IMR-90 (cell line): ENCODE results near the gene HYAL3. TPM values are rescaled to one million over a fixed set of nuclear protein-coding genes. Genes with fewer than 3 reads are reported as not detected.

Experiments
- ATAC-seq: fragments of 200-7000 bp; cut with Tn5 transposase; 2 replicates; pipeline ENCODE4 v1.9.1; 2020; ENCODE audit warnings: low read depth, mild to moderate bottlenecking, moderate library complexity
- BruUV-seq: library from RNA; stranded (reverse); fragments of 400-500 nt; replicated peaks from 2 replicates; lab custom pipeline; 2021; lab: Mats Ljungman, UMichigan
- CTCF ChIA-PET: fragments of 300-600 bp; formaldehyde crosslinking; extraction: SDS; loops from one replicate; lab custom pipeline; 2021; ENCODE audit warnings: antibody characterized with exemption; lab: Yijun Ruan, JAX
- POLR2A ChIA-PET: fragments of 300-600 bp; sonication (Branson Sonifier 250); formaldehyde crosslinking; loops from one replicate; lab custom pipeline; 2022; ENCODE audit warnings: antibody characterized with exemption; ENCODE audit not compliant: unreplicated experiment; lab: Charles Lee
- DNase-seq: peaks from one replicate; pipeline ENCODE4 v3.0.0; 2013
- H2AFZ ChIP-seq: replicated peaks from 2 replicates; pipeline ENCODE3; 2013; ENCODE audit warnings: low read length, mild to moderate bottlenecking; ENCODE audit not compliant: poor library complexity
- H2AK5ac ChIP-seq: 2 replicates; pipeline ENCODE4 v1.6.1; 2013; ENCODE audit warnings: low read depth, low read length, inconsistent platforms
- H2AK9ac ChIP-seq: replicated peaks from 2 replicates; pipeline ENCODE3; 2013; ENCODE audit warnings: mild to moderate bottlenecking, low read depth, low read length, moderate library complexity; ENCODE audit not compliant: poor library complexity
- H2BK120ac ChIP-seq: 2 replicates; pipeline ENCODE4 v1.6.1; 2013; ENCODE audit warnings: low read depth, low read length, inconsistent platforms
- H2BK15ac ChIP-seq: 3 replicates; pipeline ENCODE4 v1.6.1; 2013; ENCODE audit warnings: low read depth, low read length, inconsistent platforms
- H2BK20ac ChIP-seq: 2 replicates; pipeline ENCODE4 v1.6.1; 2013; ENCODE audit warnings: low read depth, mild to moderate bottlenecking, inconsistent platforms, low read length, moderate library complexity
- H2BK5ac ChIP-seq: 2 replicates; pipeline ENCODE4 v1.6.1; 2013; ENCODE audit warnings: mild to moderate bottlenecking, low read depth, low read length, inconsistent platforms; ENCODE audit not compliant: poor library complexity, severe bottlenecking
- H3K14ac ChIP-seq: replicated peaks from 2 replicates; pipeline ENCODE4 v1.6.1; 2013; ENCODE audit warnings: low read depth, low read length, inconsistent platforms
- H3K18ac ChIP-seq: 2 replicates; pipeline ENCODE4 v1.6.1; 2013; ENCODE audit warnings: low read depth, low read length, control low read depth
- H3K23ac ChIP-seq: 2 replicates; pipeline ENCODE4 v1.6.1; 2013; ENCODE audit warnings: low read depth, low read length, inconsistent platforms
- H3K27ac ChIP-seq: 2 replicates; pipeline ENCODE4 v1.5.1; 2013; ENCODE audit warnings: mild to moderate bottlenecking, control low read depth, low read length; ENCODE audit not compliant: insufficient read depth
- H3K27me3 ChIP-seq: 2 replicates; pipeline ENCODE4 v1.6.1; 2013; ENCODE audit warnings: low read length; ENCODE audit not compliant: control insufficient read depth, insufficient read depth
- H3K36me3 ChIP-seq: 2 replicates; pipeline ENCODE4 v1.6.1; 2013; ENCODE audit warnings: low read length, mixed read lengths; ENCODE audit not compliant: control insufficient read depth, insufficient read depth
- H3K4ac ChIP-seq: 2 replicates; pipeline ENCODE4 v1.6.1; 2013; ENCODE audit warnings: low read depth, low read length, inconsistent platforms
- H3K4me1 ChIP-seq: 2 replicates; pipeline ENCODE4 v1.6.1; 2013; ENCODE audit warnings: low read length, mixed read lengths; ENCODE audit not compliant: control insufficient read depth, insufficient read depth
- H3K4me2 ChIP-seq: 2 replicates; pipeline ENCODE4 v1.6.1; 2013; ENCODE audit warnings: low read depth, mild to moderate bottlenecking, control low read depth, low read length, moderate library complexity
- H3K4me3 ChIP-seq: 2 replicates; pipeline ENCODE4 v1.5.1; 2013; ENCODE audit warnings: low read depth, mild to moderate bottlenecking, control low read depth, low read length, moderate library complexity; ENCODE audit not compliant: insufficient read depth
- H3K56ac ChIP-seq: 2 replicates; pipeline ENCODE4 v1.6.1; 2013; ENCODE audit warnings: low read length, inconsistent platforms; ENCODE audit not compliant: insufficient read depth; ENCODE audit errors: extremely low read depth
- H3K79me1 ChIP-seq, 2 experiments: 2 replicates each; pipeline ENCODE4 v1.6.1; 2013; ENCODE audit warnings: low read length in 2 of 2, inconsistent platforms in 1 of 2, low read depth in 1 of 2
- H3K9ac ChIP-seq: 2 replicates; pipeline ENCODE4 v1.6.1; 2013; ENCODE audit warnings: low read depth, low read length, control low read depth
- H3K9me1 ChIP-seq: 2 replicates; pipeline ENCODE4 v1.6.1; 2013; ENCODE audit warnings: low read length, inconsistent platforms; ENCODE audit not compliant: insufficient read depth
- H3K9me3 ChIP-seq: 2 replicates; pipeline ENCODE4 v1.6.1; 2013; ENCODE audit warnings: low read length; ENCODE audit not compliant: control insufficient read depth, insufficient read depth
- H4K20me1 ChIP-seq: 2 replicates; pipeline ENCODE4 v1.6.1; 2013; ENCODE audit warnings: low read length, inconsistent platforms; ENCODE audit not compliant: insufficient read depth
- H4K5ac ChIP-seq: 2 replicates; pipeline ENCODE4 v1.6.1; 2013; ENCODE audit warnings: mild to moderate bottlenecking, low read depth, low read length, control low read depth
- H4K8ac ChIP-seq, 2 experiments: 2 replicates each; pipeline ENCODE4 v1.6.1; 2013; ENCODE audit warnings: low read depth in 2 of 2, low read length in 2 of 2, control low read depth in 1 of 2, inconsistent platforms in 1 of 2
- H4K91ac ChIP-seq: 2 replicates; pipeline ENCODE4 v1.6.1; 2013; ENCODE audit warnings: low read depth, low read length, inconsistent platforms; ENCODE audit not compliant: insufficient read depth
- BHLHE40 ChIP-seq: fragments of 150-350 bp; IDR thresholded peaks from 2 replicates; pipeline ENCODE4 v1.6.1; 2016; ENCODE audit warnings: mild to moderate bottlenecking, low read depth, low read length
- CEBPB ChIP-seq: IDR thresholded peaks from 2 replicates; pipeline ENCODE4 v1.6.1; 2012; ENCODE audit warnings: low read depth, low read length, improper control_type of control experiment
- CHD1 ChIP-seq: IDR thresholded peaks from 2 replicates; pipeline ENCODE4 v1.6.1; 2012; ENCODE audit warnings: low read depth, low read length, improper control_type of control experiment
- MAFK ChIP-seq: IDR thresholded peaks from 2 replicates; pipeline ENCODE4 v1.6.1; 2012; ENCODE audit warnings: low read depth, low read length, improper control_type of control experiment
- MAZ ChIP-seq: IDR thresholded peaks from 2 replicates; pipeline ENCODE4 v1.6.1; 2012; ENCODE audit warnings: low read depth, mild to moderate bottlenecking, low read length, improper control_type of control experiment, moderate library complexity, borderline replicate concordance
- MXI1 ChIP-seq: IDR thresholded peaks from 2 replicates; pipeline ENCODE4 v1.6.1; 2012; ENCODE audit warnings: low read depth, mild to moderate bottlenecking, low read length, moderate library complexity, borderline replicate concordance
- POLR2A ChIP-seq: IDR thresholded peaks from 2 replicates; pipeline ENCODE4 v1.6.1; 2012; ENCODE audit warnings: mild to moderate bottlenecking, low read depth, low read length
- RAD21 ChIP-seq: IDR thresholded peaks from 2 replicates; pipeline ENCODE4 v1.6.1; 2012; ENCODE audit warnings: low read length, improper control_type of control experiment
- WGBS, 2 experiments: methylation state at CpG; one replicate each; pipeline versions ENCODE4 v1.1.5 to v1.1.7; 2013; ENCODE audit warnings: missing lambda C conversion rate in 2 of 2; ENCODE audit not compliant: insufficient read length in 1 of 2; ENCODE audit errors: extremely low coverage in 2 of 2; 5-methylcytosine and 5-hydroxymethylcytosine counted together
- dilution Hi-C: fragments of 300-500 bp; cut with HindIII; formaldehyde crosslinking; loops from one replicate; pipeline ENCODE4 v1.14.3; 2018; ENCODE audit warnings: low sequenced_read_pairs; ENCODE audit not compliant: unreplicated experiment
- in situ Hi-C: fragments of 300-500 bp; cut with MboI; formaldehyde crosslinking; loops from 3 replicates; pipeline ENCODE4 v1.14.3; 2019; ENCODE audit warnings: low sequenced_read_pairs, inconsistent platforms, mixed read lengths
- intact Hi-C: fragments of 100-400 bp; cut with micrococcal nuclease; formaldehyde crosslinking; loops from 2 replicates; pipeline ENCODE4 v1.10.0; 2022
- polyA plus RNA-seq, 3 experiments: library from polyadenylated mRNA; depleted of rRNA; stranded (reverse); fragments of >200 nt; gene quantifications; 2 replicates each; pipeline ENCODE4 v1.2.3, GENCODE V29; 2012; ENCODE audit warnings: low replicate concordance in 1 of 3
- total RNA-seq: library from RNA; depleted of rRNA; stranded (reverse); fragments of >200 nt; gene quantifications from 2 replicates; pipeline ENCODE4 v1.2.3, GENCODE V29; 2012

The HYAL3 gene
- total and polyA plus RNA-seq, 2 of the 4 experiments (the other 2 are of a cell fraction) = 2.7 to 5.7 TPM

DNA sequence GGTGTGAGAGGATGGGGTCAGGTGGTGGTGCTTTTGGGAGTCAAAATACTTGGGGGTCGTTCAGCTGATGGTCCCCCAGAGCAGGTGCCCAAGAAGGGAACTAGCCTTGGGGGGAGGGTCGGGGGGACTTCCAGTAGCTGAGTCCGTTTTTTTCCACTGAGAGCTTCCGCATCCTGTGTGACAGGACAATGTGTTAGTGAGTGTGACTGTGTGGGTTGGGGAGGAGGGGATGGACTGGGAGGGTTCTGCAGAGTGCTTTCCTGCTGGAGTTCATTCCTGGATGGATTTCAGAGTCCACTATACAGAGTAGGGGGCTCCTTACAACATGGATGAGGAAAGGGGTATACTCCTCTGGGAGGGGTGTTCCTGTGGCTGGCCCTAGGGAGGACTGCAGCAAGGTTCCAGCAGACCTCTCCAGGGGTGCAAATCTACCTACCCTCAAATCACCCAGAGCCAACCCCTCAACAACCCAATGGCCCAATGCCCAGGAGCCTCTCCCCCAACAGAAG is 23.9 kb upstream of the HYAL3 start:
- Histone ChIP-seq H4K8ac (no peak overlapping the region), H3K14ac (no peak overlapping the region), H3K4me1 (peaks cover 26% of the 10 kb centered on the region), H3K36me3 (peaks cover 21% of the 10 kb centered on the region), H3K9me3 (no peaks in the 10 kb centered on the region), H4K5ac (no peak overlapping the region), H3K27me3 (no peaks in the 10 kb centered on the region), H3K4me3 (no peak overlapping the region), H2BK120ac (no peak overlapping the region), H3K9me1 (peaks cover 8% of the 10 kb centered on the region), H3K56ac (no peak overlapping the region), H3K27ac (no peak overlapping the region), H2BK15ac (no peak overlapping the region), H3K4ac (no peak overlapping the region), H3K23ac (no peak overlapping the region), H3K18ac (no peak overlapping the region), H2AFZ (no peak overlapping the region), H4K20me1 (peaks cover 12% of the 10 kb centered on the region; the same call in 1 of the 2 replicates), H3K79me1 (peaks cover 28 to 57% of the 10 kb centered on the region in 2 experiments), H2AK9ac (peak overlapping the region; percentile 26), H2BK20ac (no peak overlapping the region), H2BK5ac (no peak overlapping the region), H2AK5ac (0 out of 2 replicates have a peak overlapping the region, but pooled peaks have one; percentile 43), H4K91ac (no peak overlapping the region), H3K9ac (no peak overlapping the region), H3K4me2 (no peak overlapping the region)
- POLR2A ChIA-PET = no interaction called here
- no TSS peak for BruUV-seq
- CTCF ChIA-PET = no interaction called here
- dilution Hi-C loops = no loop called here
- ATAC-seq (no peak), DNase-seq (no peak)
- TF ChIP-seq POLR2A (no peak), MAZ (no peak), CEBPB (no peak), MAFK (no peak), MXI1 (no peak), BHLHE40 (no peak), CHD1 (no peak), RAD21 (no peak)
- 14% methylated on average over 3 of the region's 4 CpGs; no CpG with 5 or more reads in 1 of the 2 experiments for WGBS, 2 experiments
- intact Hi-C loops = loop anchor here (5.0 kb wide), 1 partner anchor 61 kb away; no protein-coding TSS in a partner anchor
- in situ Hi-C loops = no loop called here
